ENCODE results near the gene FIGN. TPM values are rescaled to one million over a fixed set of nuclear protein-coding genes. Genes with fewer than 3 reads are reported as not detected.

The FIGN gene
- total RNA-seq, 1 experiment from 2014 or later: not detected

DNA sequence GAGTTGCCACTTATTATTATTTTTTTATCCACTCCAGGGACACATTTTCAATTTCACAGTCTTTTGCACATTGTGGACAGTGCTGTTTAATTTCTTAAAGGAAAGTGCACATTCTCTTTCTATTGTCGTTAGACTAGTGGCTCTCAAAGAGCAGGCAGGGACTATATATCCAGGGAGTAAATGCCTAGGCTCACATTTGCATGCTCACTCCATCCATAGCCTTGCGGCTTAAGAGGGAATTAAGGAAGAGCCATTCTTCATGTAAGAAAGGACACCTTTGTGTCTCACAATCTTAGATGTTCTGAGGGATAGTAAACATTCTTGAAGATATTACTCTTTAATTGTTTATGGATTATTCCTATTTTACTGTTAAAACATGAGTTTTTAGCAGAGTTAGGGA is 70.8 kb downstream of the FIGN start:
- no peaks in the 10 kb centered on the region for H3K9me3 ChIP-seq (ENCODE audit: control insufficient read depth in 1 of 2, insufficient read depth in 1 of 2, low read depth in 1 of 2, low read length in 2 of 2)
- H3K9me2 ChIP-seq (ENCODE audit: insufficient read depth): no peaks in the 10 kb centered on the region
- H3K36me3 ChIP-seq (ENCODE audit: control insufficient read depth in 1 of 2, insufficient read depth in 2 of 2, low read length in 2 of 2): no peaks in the 10 kb centered on the region
- peaks cover 5% of the 10 kb centered on the region; the same call in 1 of the 2 replicates for H3K27me3 ChIP-seq (ENCODE audit: insufficient read depth, low read length)
- TF ChIP-seq RAD21 (IDR thresholded peaks at IDR 0.05; ENCODE audit: low read depth) (no peak), YY1 (IDR thresholded peaks at IDR 0.05; ENCODE audit: extremely low read depth, insufficient replicate concordance, low read depth, low read length) (no peak), SRF (IDR thresholded peaks at IDR 0.05; ENCODE audit: low read depth) (no peak), EZH2 (IDR thresholded peaks at IDR 0.05) (no peak), JUND (IDR thresholded peaks at IDR 0.05) (no peak), CBX3 (IDR thresholded peaks at IDR 0.05; ENCODE audit: low read depth) (no peak)
- TF ChIP-seq, protein P1, sequence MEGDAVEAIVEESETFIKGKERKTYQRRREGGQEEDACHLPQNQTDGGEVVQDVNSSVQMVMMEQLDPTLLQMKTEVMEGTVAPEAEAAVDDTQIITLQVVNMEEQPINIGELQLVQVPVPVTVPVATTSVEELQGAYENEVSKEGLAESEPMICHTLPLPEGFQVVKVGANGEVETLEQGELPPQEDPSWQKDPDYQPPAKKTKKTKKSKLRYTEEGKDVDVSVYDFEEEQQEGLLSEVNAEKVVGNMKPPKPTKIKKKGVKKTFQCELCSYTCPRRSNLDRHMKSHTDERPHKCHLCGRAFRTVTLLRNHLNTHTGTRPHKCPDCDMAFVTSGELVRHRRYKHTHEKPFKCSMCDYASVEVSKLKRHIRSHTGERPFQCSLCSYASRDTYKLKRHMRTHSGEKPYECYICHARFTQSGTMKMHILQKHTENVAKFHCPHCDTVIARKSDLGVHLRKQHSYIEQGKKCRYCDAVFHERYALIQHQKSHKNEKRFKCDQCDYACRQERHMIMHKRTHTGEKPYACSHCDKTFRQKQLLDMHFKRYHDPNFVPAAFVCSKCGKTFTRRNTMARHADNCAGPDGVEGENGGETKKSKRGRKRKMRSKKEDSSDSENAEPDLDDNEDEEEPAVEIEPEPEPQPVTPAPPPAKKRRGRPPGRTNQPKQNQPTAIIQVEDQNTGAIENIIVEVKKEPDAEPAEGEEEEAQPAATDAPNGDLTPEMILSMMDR (IDR thresholded peaks at IDR 0.05 in 2 of 3, conservative IDR thresholded peaks at IDR 0.05 in 1 of 3; ENCODE audit: borderline replicate concordance in 1 of 3, insufficient read depth in 1 of 3, low read depth in 2 of 3, low read length in 2 of 3): no peak
- TF ChIP-seq, protein P2, sequence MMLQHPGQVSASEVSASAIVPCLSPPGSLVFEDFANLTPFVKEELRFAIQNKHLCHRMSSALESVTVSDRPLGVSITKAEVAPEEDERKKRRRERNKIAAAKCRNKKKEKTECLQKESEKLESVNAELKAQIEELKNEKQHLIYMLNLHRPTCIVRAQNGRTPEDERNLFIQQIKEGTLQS (IDR thresholded peaks at IDR 0.05): no peak
- TF ChIP-seq, protein P3, sequence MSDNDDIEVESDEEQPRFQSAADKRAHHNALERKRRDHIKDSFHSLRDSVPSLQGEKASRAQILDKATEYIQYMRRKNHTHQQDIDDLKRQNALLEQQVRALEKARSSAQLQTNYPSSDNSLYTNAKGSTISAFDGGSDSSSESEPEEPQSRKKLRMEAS (IDR thresholded peaks at IDR 0.05): no peak
- no peak overlapping the region for H3K27ac ChIP-seq (ENCODE audit: low read depth, low read length)
- no peaks in the 10 kb centered on the region for H3K79me2 ChIP-seq (ENCODE audit: insufficient read depth, low read length)
- ChIA-PET CTCF (no interaction called here), POLR2A (no interaction called here), RAD21 (ENCODE audit: low non-redundant PET in 1 of 2, low total read pairs in 2 of 2, uncharacterized antibody in 2 of 2, unreplicated experiment in 2 of 2) (no interaction called here)
- BruUV-seq (replicated peaks): no TSS peak
- intact Hi-C loops (cut with micrococcal nuclease): no loop called here
- no peaks in the 10 kb centered on the region; a peak in 1 of 4 replicates for H3K4me1 ChIP-seq (ENCODE audit: control insufficient read depth in 1 of 2, insufficient read depth in 2 of 2, low read length in 2 of 2)
- no peak for ATAC-seq
- H4K20me1 ChIP-seq (ENCODE audit: insufficient read depth): no peaks in the 10 kb centered on the region
- no peak overlapping the region for H3K9ac ChIP-seq (ENCODE audit: low read length)
- H2AFZ ChIP-seq (ENCODE audit: low read depth, low read length, poor library complexity, severe bottlenecking): no peak overlapping the region
- DNase-seq (ENCODE audit: low read depth, low spot score): no peak
- H3K4me3 ChIP-seq (replicated peaks in 1 of 2; ENCODE audit: low read depth in 1 of 2, low read length in 2 of 2): no peak overlapping the region
- no peak overlapping the region for H3K4me2 ChIP-seq (ENCODE audit: low read length)

All from HCT116 (cell line).